Osteoblast (primary cell): ENCODE data around the gene MYH7. TPM values are rescaled to one million over a fixed set of nuclear protein-coding genes. Genes with fewer than 3 reads are reported as not detected.
"Not testable (repeated sequence)": the region's sequence is repeated elsewhere in the genome, so short reads cannot be mapped to it uniquely, and the experiment has no call there.

Experiments used
- DNase-seq: peaks from one replicate; pipeline ENCODE4 v3.0.0; 2011; ENCODE audit warnings: low spot score, mixed read lengths; ENCODE audit not compliant: insufficient read length; ENCODE audit errors: missing footprints
- H2AFZ ChIP-seq: 2 replicates; pipeline ENCODE4 v1.6.0; 2011; ENCODE audit warnings: mild to moderate bottlenecking, low read length
- H3K27ac ChIP-seq: 2 replicates; pipeline ENCODE4 v1.5.1; 2011; ENCODE audit warnings: mild to moderate bottlenecking, low read depth, low read length, moderate library complexity
- H3K27me3 ChIP-seq: 2 replicates; pipeline ENCODE4 v1.6.0; 2012; ENCODE audit warnings: mild to moderate bottlenecking, control low read depth, inconsistent platforms, low read length, moderate library complexity; ENCODE audit not compliant: insufficient read depth
- H3K36me3 ChIP-seq: 2 replicates; pipeline ENCODE4 v1.5.1; 2011; ENCODE audit warnings: mild to moderate bottlenecking, low read length, control low read depth, moderate library complexity; ENCODE audit not compliant: insufficient read depth
- H3K4me1 ChIP-seq: 2 replicates; pipeline ENCODE4 v1.5.1; 2011; ENCODE audit warnings: mild to moderate bottlenecking, low read length, control low read depth, moderate library complexity; ENCODE audit not compliant: insufficient read depth
- H3K4me2 ChIP-seq: 2 replicates; pipeline ENCODE4 v1.6.0; 2011; ENCODE audit warnings: mild to moderate bottlenecking, low read length; ENCODE audit not compliant: insufficient read depth
- H3K4me3 ChIP-seq: fragments of 200-600 bp; sonication (generic); 3 replicates; pipeline ENCODE4 v1.5.1; 2012; ENCODE audit warnings: mild to moderate bottlenecking, low read length, inconsistent platforms; ENCODE audit not compliant: insufficient read depth
- H3K79me2 ChIP-seq: 2 replicates; pipeline ENCODE4 v1.6.0; 2012; ENCODE audit warnings: mild to moderate bottlenecking, low read length, control low read depth, inconsistent platforms; ENCODE audit not compliant: insufficient read depth
- H3K9me3 ChIP-seq: 2 replicates; pipeline ENCODE4 v1.5.1; 2011; ENCODE audit warnings: low read depth, low read length, control low read depth
- H4K20me1 ChIP-seq: 2 replicates; pipeline ENCODE4 v1.6.0; 2012; ENCODE audit warnings: mild to moderate bottlenecking, low read length, control low read depth; ENCODE audit not compliant: insufficient read depth
- CTCF ChIP-seq: IDR thresholded peaks from 2 replicates; pipeline ENCODE4 v1.5.1; 2011; ENCODE audit warnings: mild to moderate bottlenecking, low read depth, low read length, moderate library complexity; ENCODE audit errors: extremely low read depth
- total RNA-seq: library from RNA; depleted of rRNA; stranded (reverse); fragments of >200 nt; gene quantifications from 2 replicates; pipeline ENCODE4 v1.2.3, GENCODE V29; 2012

MYH7 gene
- total RNA-seq, 1 donor: not detected

GRCh38 chr14:23431486-23431885 lies 4.0 kb downstream of the MYH7 start:
- Histone ChIP-seq H2AFZ (no peak overlapping the region), H3K79me2 (no peaks in the 10 kb centered on the region), H3K27ac (no peak overlapping the region), H3K9me3 (no peaks in the 10 kb centered on the region), H3K27me3 (peaks cover 5% of the 10 kb centered on the region), H3K4me3 (no peak overlapping the region), H3K4me1 (no peaks in the 10 kb centered on the region), H3K4me2 (no peak overlapping the region), H4K20me1 (no peaks in the 10 kb centered on the region), H3K36me3 (no peaks in the 10 kb centered on the region)
- TF ChIP-seq CTCF: no peak
- no peak for DNase-seq

DNA sequence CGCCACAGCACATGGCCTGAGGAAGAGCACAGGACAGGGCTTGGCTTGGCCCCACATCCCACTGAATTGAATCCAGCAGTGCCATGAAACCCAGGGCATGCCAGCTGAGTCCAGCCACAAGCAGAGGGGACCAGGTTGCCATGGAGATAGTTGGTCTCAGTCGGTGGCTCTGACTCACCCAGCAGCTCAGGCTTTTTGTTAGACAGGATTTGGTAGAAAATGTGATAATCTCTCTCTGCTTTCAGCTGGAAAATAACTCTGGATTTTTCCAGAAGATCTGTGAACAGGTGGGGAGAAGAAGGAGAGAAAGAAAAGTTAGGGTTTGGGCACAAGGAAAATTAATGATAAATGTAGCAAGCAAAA lies 4.8 kb downstream of the MYH7 start:
- no peak overlapping the region for H3K27ac ChIP-seq
- H3K27me3 ChIP-seq: peaks cover 5% of the 10 kb centered on the region
- no peak overlapping the region for H2AFZ ChIP-seq
- no peaks in the 10 kb centered on the region for H3K36me3 ChIP-seq
- no peak overlapping the region for H3K4me2 ChIP-seq
- DNase-seq: peak; percentile 72
- H3K4me1 ChIP-seq: no peaks in the 10 kb centered on the region
- no peaks in the 10 kb centered on the region for H4K20me1 ChIP-seq
- H3K4me3 ChIP-seq: no peak overlapping the region
- no peak for TF ChIP-seq CTCF
- no peaks in the 10 kb centered on the region for H3K9me3 ChIP-seq
- H3K79me2 ChIP-seq: no peaks in the 10 kb centered on the region

DNA sequence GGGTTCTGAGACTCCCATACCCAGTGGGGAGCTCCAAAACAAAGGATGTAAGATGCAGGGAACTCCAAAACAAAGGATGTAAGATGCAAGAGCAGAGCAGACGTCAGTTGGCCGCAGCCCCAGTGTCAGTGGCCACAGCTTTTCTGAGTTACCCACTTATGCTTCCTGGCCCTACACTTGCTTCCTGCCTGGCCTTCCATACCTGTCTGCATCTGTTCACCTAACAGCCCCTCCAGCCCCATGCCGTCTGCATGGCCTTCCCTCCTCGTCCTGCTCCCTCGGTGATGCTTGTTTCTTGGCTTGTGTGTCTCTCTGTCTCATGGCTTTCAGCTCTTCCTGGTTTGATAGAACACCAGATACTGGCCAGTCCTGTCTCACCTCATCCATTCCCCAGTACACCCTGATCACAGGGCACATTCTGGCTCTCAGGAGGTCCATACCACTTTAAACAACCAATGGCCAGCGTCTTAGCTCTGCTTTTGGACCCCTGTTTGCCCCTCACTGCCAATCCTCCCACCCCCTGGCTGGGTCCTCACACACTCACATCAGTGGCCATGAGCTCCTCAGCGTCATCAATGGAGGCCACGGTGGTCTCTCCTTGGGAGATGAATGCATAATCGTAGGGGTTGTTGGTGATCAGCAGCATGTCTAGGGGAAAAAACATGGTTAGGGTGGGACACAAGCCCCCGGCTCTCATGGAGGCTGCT lies 5.3 kb downstream of the MYH7 start:
- no peaks in the 10 kb centered on the region for H3K9me3 ChIP-seq
- no peak for TF ChIP-seq CTCF
- H4K20me1 ChIP-seq: no peaks in the 10 kb centered on the region
- H3K4me3 ChIP-seq: no peak overlapping the region
- peak; percentile 63 for DNase-seq
- no peaks in the 10 kb centered on the region for H3K4me1 ChIP-seq
- no peak overlapping the region for H3K4me2 ChIP-seq
- H3K79me2 ChIP-seq: no peaks in the 10 kb centered on the region
- no peak overlapping the region for H2AFZ ChIP-seq
- H3K27ac ChIP-seq: no peak overlapping the region
- no peaks in the 10 kb centered on the region for H3K36me3 ChIP-seq
- H3K27me3 ChIP-seq: peaks cover 5% of the 10 kb centered on the region

- Histone ChIP-seq H2AFZ (no peak overlapping the region), H4K20me1 (no peaks in the 10 kb centered on the region), H3K36me3 (no peaks in the 10 kb centered on the region), H3K27ac (no peak overlapping the region), H3K9me3 (no peaks in the 10 kb centered on the region), H3K79me2 (no peaks in the 10 kb centered on the region), H3K4me2 (no peak overlapping the region), H3K27me3 (peaks cover 5% of the 10 kb centered on the region), H3K4me1 (no peaks in the 10 kb centered on the region), H3K4me3 (no peak overlapping the region)
- no peak for DNase-seq
- TF ChIP-seq CTCF: no peak
Measured at GRCh38 chr14:23428686-23429495, 6.6 kb downstream of the MYH7 start.

GRCh38 chr14:23425798-23426197 lies 9.7 kb downstream of the MYH7 start:
- not testable (repeated sequence) for H3K36me3 ChIP-seq, DNase-seq, H3K27me3 ChIP-seq, H3K4me3 ChIP-seq, H3K27ac ChIP-seq, H3K4me1 ChIP-seq, H3K9me3 ChIP-seq, H3K79me2 ChIP-seq, H2AFZ ChIP-seq, H3K4me2 ChIP-seq, H4K20me1 ChIP-seq
